Trophoblast cell (in vitro differentiated cells and primary cell): ENCODE results near the gene GTF2IRD1.

Experiments used
- DNase-seq, 2 donors: peaks; one replicate each; pipeline ENCODE4 v3.0.0-alpha.2; 2016
- H2AFZ ChIP-seq: 2 replicates; pipeline ENCODE4 v1.6.1; 2013; ENCODE audit warnings: low read length, moderate library complexity, mild to moderate bottlenecking; ENCODE audit not compliant: insufficient read depth, poor library complexity
- H2AK5ac ChIP-seq: 2 replicates; pipeline ENCODE4 v1.6.1; 2013; ENCODE audit warnings: mild to moderate bottlenecking, low read length
- H2BK120ac ChIP-seq: 2 replicates; pipeline ENCODE4 v1.6.1; 2013; ENCODE audit warnings: low read length, mild to moderate bottlenecking, moderate library complexity; ENCODE audit not compliant: insufficient read depth, poor library complexity
- H2BK12ac ChIP-seq: 2 replicates; pipeline ENCODE4 v1.6.1; 2013; ENCODE audit warnings: mild to moderate bottlenecking, low read length, moderate library complexity
- H2BK5ac ChIP-seq: 2 replicates; pipeline ENCODE4 v1.6.1; 2013; ENCODE audit warnings: low read length, low read depth, moderate library complexity, mild to moderate bottlenecking; ENCODE audit not compliant: poor library complexity
- H3K14ac ChIP-seq: 2 replicates; pipeline ENCODE4 v1.6.1; 2013; ENCODE audit warnings: mild to moderate bottlenecking, low read length
- H3K18ac ChIP-seq: 2 replicates; pipeline ENCODE4 v1.6.1; 2013; ENCODE audit warnings: mild to moderate bottlenecking, low read length
- H3K23ac ChIP-seq: 2 replicates; pipeline ENCODE4 v1.6.1; 2013; ENCODE audit warnings: low read length
- H3K27ac ChIP-seq: 2 replicates; pipeline ENCODE4 v1.5.1; 2013; ENCODE audit warnings: low read depth, mild to moderate bottlenecking, inconsistent platforms, low read length, moderate library complexity
- H3K27me3 ChIP-seq: 2 replicates; pipeline ENCODE4 v1.6.1; 2013; ENCODE audit warnings: inconsistent platforms, mild to moderate bottlenecking, low read length, moderate library complexity; ENCODE audit not compliant: insufficient read depth
- H3K36me3 ChIP-seq, 2 experiments: 1 replicate in 1 of 2; 2 replicates in 1 of 2; pipeline ENCODE4 v1.6.1; 2013; ENCODE audit warnings: low read length in 2 of 2, mild to moderate bottlenecking in 2 of 2, moderate library complexity in 1 of 2; ENCODE audit not compliant: insufficient read depth in 2 of 2, control insufficient read depth in 1 of 2
- H3K4ac ChIP-seq: 2 replicates; pipeline ENCODE4 v1.6.1; 2013; ENCODE audit warnings: low read depth, mild to moderate bottlenecking, low read length, moderate library complexity
- H3K4me1 ChIP-seq, 2 experiments: 1 replicate in 1 of 2; 2 replicates in 1 of 2; pipeline ENCODE4 v1.6.1; 2013; ENCODE audit warnings: low read length in 2 of 2, mild to moderate bottlenecking in 2 of 2, moderate library complexity in 1 of 2; ENCODE audit not compliant: insufficient read depth in 2 of 2, control insufficient read depth in 1 of 2
- H3K4me2 ChIP-seq: 2 replicates; pipeline ENCODE4 v1.6.1; 2013; ENCODE audit warnings: inconsistent platforms, mild to moderate bottlenecking, low read length, moderate library complexity
- H3K4me3 ChIP-seq: 2 replicates; pipeline ENCODE4 v1.5.1; 2013; ENCODE audit warnings: mild to moderate bottlenecking, low read depth, low read length, inconsistent platforms
- H3K79me1 ChIP-seq: one replicate; pipeline ENCODE4 v1.6.1; 2013; ENCODE audit warnings: low read length
- H3K79me2 ChIP-seq: 2 replicates; pipeline ENCODE4 v1.6.1; 2013; ENCODE audit warnings: low read length, mild to moderate bottlenecking; ENCODE audit not compliant: control insufficient read depth, insufficient read depth, poor library complexity
- H3K9ac ChIP-seq: 2 replicates; pipeline ENCODE4 v1.6.1; 2013; ENCODE audit warnings: mild to moderate bottlenecking, low read length
- H3K9me3 ChIP-seq: 2 replicates; pipeline ENCODE4 v1.6.1; 2013; ENCODE audit warnings: low read depth, mild to moderate bottlenecking, control low read depth, inconsistent platforms, low read length; ENCODE audit not compliant: insufficient read depth
- H4K12ac ChIP-seq: 2 replicates; pipeline ENCODE4 v1.6.1; 2013; ENCODE audit warnings: low read depth, mild to moderate bottlenecking, low read length, moderate library complexity
- H4K8ac ChIP-seq: 2 replicates; pipeline ENCODE4 v1.6.1; 2013; ENCODE audit warnings: low read depth, mild to moderate bottlenecking, low read length, moderate library complexity
- H4K91ac ChIP-seq: one replicate; pipeline ENCODE4 v1.6.1; 2013; ENCODE audit warnings: low read depth, mild to moderate bottlenecking, low read length, moderate library complexity
- WGBS: extraction: QIAGEN DNeasy Blood & Tissue Kit; methylation state at CpG from one replicate; pipeline ENCODE4 v1.1.7; 2013; ENCODE audit warnings: missing lambda C conversion rate; ENCODE audit not compliant: insufficient read length, insufficient coverage; ENCODE audit errors: extremely low coverage; 5-methylcytosine and 5-hydroxymethylcytosine counted together

GTF2IRD1 gene

GRCh38 chr7:74604326-74605020, 150.8 kb downstream of the GTF2IRD1 start:
- peak overlapping the region; percentile 43 for H3K9ac ChIP-seq
- H3K4me1 ChIP-seq = peaks cover 2 to 5% of the 10 kb centered on the region in 2 experiments
- no peak overlapping the region for H2BK120ac ChIP-seq
- no peak overlapping the region for H2AK5ac ChIP-seq
- H3K27ac ChIP-seq = no peak overlapping the region
- no peak overlapping the region for H3K4me2 ChIP-seq
- no peak overlapping the region for H3K4me3 ChIP-seq
- H3K36me3 ChIP-seq = peaks cover 14 to 18% of the 10 kb centered on the region in 2 experiments
- no peak for DNase-seq
- no peak overlapping the region for H4K91ac ChIP-seq
- WGBS = no CpG with 5 or more reads among the region's 7 CpGs
- H2AFZ ChIP-seq = no peak overlapping the region
- H2BK5ac ChIP-seq = no peak overlapping the region
- H3K79me1 ChIP-seq = peaks cover 2% of the 10 kb centered on the region
- H3K79me2 ChIP-seq = no peaks in the 10 kb centered on the region
- H3K27me3 ChIP-seq = no peaks in the 10 kb centered on the region
- no peaks in the 10 kb centered on the region for H3K9me3 ChIP-seq
- no peak overlapping the region for H3K14ac ChIP-seq
- H4K8ac ChIP-seq = no peak overlapping the region
- H3K4ac ChIP-seq = no peak overlapping the region
- no peak overlapping the region for H2BK12ac ChIP-seq
- no peak overlapping the region for H3K18ac ChIP-seq
- H3K23ac ChIP-seq = no peak overlapping the region
- no peak overlapping the region for H4K12ac ChIP-seq

- peaks cover 3 to 5% of the 10 kb centered on the region in 2 experiments for H3K36me3 ChIP-seq
These were observed 152.6 kb downstream of the GTF2IRD1 start for GRCh38 chr7:74606101-74606908.

GRCh38 chr7:74606909-74607510, 153.3 kb downstream of the GTF2IRD1 start:
- peaks cover 2 to 4% of the 10 kb centered on the region in 2 experiments for H3K36me3 ChIP-seq
- no peak overlapping the region for H2AFZ ChIP-seq
- H3K23ac ChIP-seq = no peak overlapping the region
- no peak overlapping the region for H2BK12ac ChIP-seq
- H4K91ac ChIP-seq = no peak overlapping the region
- no peak overlapping the region for H2BK120ac ChIP-seq
- H3K4ac ChIP-seq = no peak overlapping the region
- peak overlapping the region; percentile 12 for H3K4me2 ChIP-seq
- H3K14ac ChIP-seq = no peak overlapping the region
- H4K8ac ChIP-seq = no peak overlapping the region
- no peaks in the 10 kb centered on the region for H3K9me3 ChIP-seq
- H2AK5ac ChIP-seq = no peak overlapping the region
- H3K18ac ChIP-seq = no peak overlapping the region
- no peak for DNase-seq
- no peak overlapping the region for H3K4me3 ChIP-seq
- H3K4me1 ChIP-seq = peaks cover 2 to 5% of the 10 kb centered on the region in 2 experiments
- H3K79me2 ChIP-seq = no peaks in the 10 kb centered on the region
- no peak overlapping the region for H3K27ac ChIP-seq
- no peaks in the 10 kb centered on the region for H3K27me3 ChIP-seq
- no peak overlapping the region for H3K9ac ChIP-seq
- WGBS = no CpG with 5 or more reads among the region's 15 CpGs
- peaks cover 2% of the 10 kb centered on the region for H3K79me1 ChIP-seq
- H2BK5ac ChIP-seq = no peak overlapping the region
- H4K12ac ChIP-seq = no peak overlapping the region

More at GRCh38 chr7:74606101-74606908, 152.6 kb downstream of the GTF2IRD1 start:
- H3K79me2 ChIP-seq = no peaks in the 10 kb centered on the region
- H3K27ac ChIP-seq = no peak overlapping the region
- H3K4ac ChIP-seq = no peak overlapping the region
- no CpG with 5 or more reads among the region's 51 CpGs for WGBS
- no peak overlapping the region for H2BK12ac ChIP-seq
- no peaks in the 10 kb centered on the region for H3K9me3 ChIP-seq
- H3K9ac ChIP-seq = no peak overlapping the region
- H2AFZ ChIP-seq = no peak overlapping the region
- peak overlapping the region; percentile 56 for H4K12ac ChIP-seq
- H3K18ac ChIP-seq = peak overlapping the region; percentile 5
- no peak overlapping the region for H2BK5ac ChIP-seq
- no peak overlapping the region for H3K23ac ChIP-seq
- H3K79me1 ChIP-seq = peaks cover 2% of the 10 kb centered on the region
- H3K4me3 ChIP-seq = no peak overlapping the region
- no peaks in the 10 kb centered on the region for H3K27me3 ChIP-seq
- peak overlapping the region; percentile 12 for H3K4me2 ChIP-seq
- peaks cover 2 to 5% of the 10 kb centered on the region in 2 experiments for H3K4me1 ChIP-seq
- H3K14ac ChIP-seq = no peak overlapping the region
- H4K8ac ChIP-seq = no peak overlapping the region
- H2BK120ac ChIP-seq = no peak overlapping the region
- no peak for DNase-seq
- no peak overlapping the region for H4K91ac ChIP-seq
- no peak overlapping the region for H2AK5ac ChIP-seq

GRCh38 chr7:74612015-74612829, 158.5 kb downstream of the GTF2IRD1 start:
- Histone ChIP-seq H4K12ac (no peak overlapping the region), H3K79me1 (no peaks in the 10 kb centered on the region), H3K4me1 (peaks cover 3 to 4% of the 10 kb centered on the region in 2 experiments), H3K36me3 (no peaks in the 10 kb centered on the region), H2BK5ac (no peak overlapping the region), H3K18ac (no peak overlapping the region), H3K23ac (no peak overlapping the region), H4K8ac (no peak overlapping the region), H2AFZ (no peak overlapping the region), H3K27me3 (no peaks in the 10 kb centered on the region), H2AK5ac (no peak overlapping the region), H3K79me2 (no peaks in the 10 kb centered on the region), H2BK120ac (no peak overlapping the region), H3K4ac (no peak overlapping the region), H3K4me2 (no peak overlapping the region), H4K91ac (no peak overlapping the region), H3K9me3 (no peaks in the 10 kb centered on the region), H3K14ac (no peak overlapping the region), H3K4me3 (no peak overlapping the region), H2BK12ac (no peak overlapping the region), H3K9ac (no peak overlapping the region), H3K27ac (no peak overlapping the region)
- no CpG with 5 or more reads among the region's 11 CpGs for WGBS
- peak in 1 of 2 donors; percentile 60 for DNase-seq
